ENCODE measurements around the gene KRT6B.

- TF ChIP-seq EZH2 (IDR thresholded peaks at IDR 0.05; ENCODE audit: borderline replicate concordance, low read depth, low read length, poor library complexity, severe bottlenecking) (no peak), CTCF (conservative IDR thresholded peaks at IDR 0.05; ENCODE audit: low read depth, low read length) (no peak)
Measured at GRCh38 chr12:52496590-52497071, 44.7 kb upstream of the KRT6B start.
